Neural progenitor cell (in vitro differentiated cells): ENCODE measurements around the gene SMYD3.

Experiments
- EZH2 ChIP-seq: fragments of 200-600 bp; sonication (generic); IDR thresholded peaks from 2 replicates; pipeline ENCODE4 v1.6.1; 2017; ENCODE audit warnings: antibody characterized with exemption, mild to moderate bottlenecking, moderate library complexity
- EZH2phosphoT487 ChIP-seq: fragments of 200-600 bp; sonication (generic); IDR thresholded peaks from 2 replicates; pipeline ENCODE4 v1.6.1; 2017; ENCODE audit warnings: antibody characterized with exemption
- TF ChIP-seq, protein P1 (sequence below): fragments of 200-600 bp; sonication (generic); IDR thresholded peaks from 2 replicates; pipeline ENCODE4 v1.5.1; 2017; ENCODE audit warnings: antibody characterized with exemption, mild to moderate bottlenecking

DNA sequence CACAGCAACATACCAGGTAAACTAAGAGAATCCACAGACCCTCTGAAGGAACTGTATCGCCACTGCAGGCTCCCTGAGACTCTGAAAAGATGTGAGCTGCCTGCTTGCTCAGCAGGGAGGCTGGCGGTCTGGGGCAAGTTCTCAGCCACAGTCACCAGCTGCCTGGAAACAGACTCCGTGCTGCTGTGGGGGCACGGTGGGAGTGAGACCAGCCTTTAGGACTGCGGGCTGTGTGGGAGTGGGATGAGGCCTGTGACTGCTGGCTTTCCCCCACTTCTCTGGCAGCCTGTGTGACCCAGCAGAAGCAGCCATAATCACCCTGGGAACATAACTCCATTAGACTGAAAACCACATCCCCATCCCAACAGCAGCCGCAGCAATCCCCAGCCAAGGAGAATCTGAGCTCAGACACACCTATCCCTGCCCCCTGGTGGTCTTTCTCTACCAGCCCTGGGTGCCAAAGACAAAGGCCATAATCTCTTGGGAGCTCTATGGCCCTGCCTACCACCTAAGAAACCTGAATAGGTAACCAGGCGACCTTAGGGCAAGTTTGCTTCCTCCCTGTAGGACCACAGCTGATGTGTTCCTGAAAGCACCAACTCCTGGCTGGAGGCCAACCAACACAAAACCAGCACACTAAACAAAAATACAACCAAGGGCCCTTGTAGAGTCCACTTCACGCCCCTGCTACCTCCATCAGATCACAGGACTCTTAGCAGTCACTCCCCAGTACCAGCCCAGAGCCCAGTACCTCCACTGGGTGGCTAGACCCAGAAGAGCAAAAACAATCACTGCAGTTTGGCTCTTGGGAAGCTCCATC lies 151.5 kb downstream of the SMYD3 start:
- TF ChIP-seq, protein P1, sequence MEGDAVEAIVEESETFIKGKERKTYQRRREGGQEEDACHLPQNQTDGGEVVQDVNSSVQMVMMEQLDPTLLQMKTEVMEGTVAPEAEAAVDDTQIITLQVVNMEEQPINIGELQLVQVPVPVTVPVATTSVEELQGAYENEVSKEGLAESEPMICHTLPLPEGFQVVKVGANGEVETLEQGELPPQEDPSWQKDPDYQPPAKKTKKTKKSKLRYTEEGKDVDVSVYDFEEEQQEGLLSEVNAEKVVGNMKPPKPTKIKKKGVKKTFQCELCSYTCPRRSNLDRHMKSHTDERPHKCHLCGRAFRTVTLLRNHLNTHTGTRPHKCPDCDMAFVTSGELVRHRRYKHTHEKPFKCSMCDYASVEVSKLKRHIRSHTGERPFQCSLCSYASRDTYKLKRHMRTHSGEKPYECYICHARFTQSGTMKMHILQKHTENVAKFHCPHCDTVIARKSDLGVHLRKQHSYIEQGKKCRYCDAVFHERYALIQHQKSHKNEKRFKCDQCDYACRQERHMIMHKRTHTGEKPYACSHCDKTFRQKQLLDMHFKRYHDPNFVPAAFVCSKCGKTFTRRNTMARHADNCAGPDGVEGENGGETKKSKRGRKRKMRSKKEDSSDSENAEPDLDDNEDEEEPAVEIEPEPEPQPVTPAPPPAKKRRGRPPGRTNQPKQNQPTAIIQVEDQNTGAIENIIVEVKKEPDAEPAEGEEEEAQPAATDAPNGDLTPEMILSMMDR = no peak
- TF ChIP-seq EZH2phosphoT487 (no peak), EZH2 (no peak)
